Endothelial cell of umbilical vein (primary cell): ENCODE data around the gene RNF11. TPM values are rescaled to one million over a fixed set of nuclear protein-coding genes. Genes with fewer than 3 reads are reported as not detected.

Experiments used
- BruUV-seq: library from RNA; stranded (reverse); fragments of 400-500 nt; replicated peaks from 2 replicates; lab custom pipeline; 2021; lab: Mats Ljungman, UMichigan
- CTCF ChIA-PET: fragments of 300-600, 350-600 bp; sonication (Branson Sonifier 250); formaldehyde crosslinking; loops from one replicate; lab custom pipeline; 2021; ENCODE audit warnings: antibody characterized with exemption, inconsistent platforms; lab: Charles Lee
- POLR2A ChIA-PET: fragments of 300-600, 350-600 bp; sonication (Branson Sonifier 250); formaldehyde crosslinking; loops from one replicate; lab custom pipeline; 2021; ENCODE audit warnings: antibody characterized with exemption, inconsistent platforms; lab: Charles Lee
- DNase-seq: peaks from one replicate; pipeline ENCODE4 v3.0.0-alpha.2; 2011; ENCODE audit warnings: low read depth, low spot score
- FAIRE-seq: peaks from 2 replicates; lab custom pipeline; 2011; peaks lifted over from hg19 to GRCh38; lab: Jason Lieb, UNC
- H2AFZ ChIP-seq: 2 replicates; pipeline ENCODE4 v1.6.0; 2012; ENCODE audit warnings: low read depth, low read length, control low read depth, inconsistent platforms
- H3K27ac ChIP-seq: 2 replicates; pipeline ENCODE4 v1.5.1; 2011; ENCODE audit warnings: low read depth, mild to moderate bottlenecking, control low read depth, low read length, moderate library complexity; ENCODE audit not compliant: insufficient read depth
- H3K27me3 ChIP-seq, 2 experiments: 2 replicates each; pipeline versions ENCODE4 v1.6.0 to v1.6.1; 2011; ENCODE audit warnings: low read length in 2 of 2, mixed read lengths in 1 of 2; ENCODE audit not compliant: control insufficient read depth in 2 of 2, insufficient read depth in 2 of 2
- H3K36me3 ChIP-seq, 2 experiments: 2 replicates in 1 of 2; 3 replicates in 1 of 2; pipeline ENCODE4 v1.5.1; 2011; ENCODE audit warnings: low read length in 2 of 2, mild to moderate bottlenecking in 1 of 2, moderate library complexity in 1 of 2; ENCODE audit not compliant: control insufficient read depth in 2 of 2, insufficient read depth in 2 of 2; ENCODE audit errors: extremely low read depth in 1 of 2
- H3K4me1 ChIP-seq: 3 replicates; pipeline ENCODE4 v1.5.1; 2011; ENCODE audit warnings: mild to moderate bottlenecking, low read length; ENCODE audit not compliant: control insufficient read depth, insufficient read depth; ENCODE audit errors: extremely low read depth
- H3K4me2 ChIP-seq: 2 replicates; pipeline ENCODE4 v1.6.1; 2011; ENCODE audit warnings: low read length, control low read depth, mixed read lengths; ENCODE audit not compliant: insufficient read depth
- H3K4me3 ChIP-seq, 3 experiments: fragments of 200-600 bp in 1 of 3; sonication (generic), shearing (Covaris generic) in 1 of 3; replicated peaks in 1 of 3; 2 replicates each; pipeline ENCODE4 v1.5.1; 2011 to 2016; ENCODE audit warnings: control low read depth in 3 of 3, low read length in 3 of 3, mild to moderate bottlenecking in 2 of 3, inconsistent platforms in 1 of 3, low read depth in 1 of 3, moderate library complexity in 1 of 3; ENCODE audit not compliant: insufficient read depth in 1 of 3
- H3K79me2 ChIP-seq: 2 replicates; pipeline ENCODE4 v1.6.0; 2012; ENCODE audit warnings: low read length, inconsistent platforms; ENCODE audit not compliant: control insufficient read depth, insufficient read depth
- H3K9ac ChIP-seq: replicated peaks from 2 replicates; pipeline ENCODE3; 2011; ENCODE audit warnings: low read length, control low read depth; ENCODE audit not compliant: insufficient read depth; ENCODE audit errors: extremely low read depth
- H3K9me1 ChIP-seq: replicated peaks from 3 replicates; pipeline ENCODE4 v1.6.0; 2011; ENCODE audit warnings: mild to moderate bottlenecking, low read length; ENCODE audit not compliant: control insufficient read depth, insufficient read depth; ENCODE audit errors: extremely low read depth
- H3K9me3 ChIP-seq: replicated peaks from 2 replicates; pipeline ENCODE4 v1.5.1; 2012; ENCODE audit warnings: low read length, inconsistent platforms; ENCODE audit not compliant: control insufficient read depth, insufficient read depth
- H4K20me1 ChIP-seq: replicated peaks from 2 replicates; pipeline ENCODE3; 2011; ENCODE audit warnings: mild to moderate bottlenecking, low read length; ENCODE audit not compliant: control insufficient read depth, insufficient read depth; ENCODE audit errors: extremely low read depth
- EZH2 ChIP-seq: IDR thresholded peaks from 2 replicates; pipeline ENCODE4 v1.6.1; 2012; ENCODE audit warnings: borderline replicate concordance, low read depth, mild to moderate bottlenecking, moderate library complexity, low read length, inconsistent platforms; ENCODE audit not compliant: severe bottlenecking
- FOS ChIP-seq: IDR thresholded peaks from 2 replicates; pipeline ENCODE4 v1.6.1; 2011; ENCODE audit warnings: mild to moderate bottlenecking, low read length, moderate library complexity, borderline replicate concordance; ENCODE audit not compliant: insufficient read depth
- GATA2 ChIP-seq: IDR thresholded peaks from 2 replicates; pipeline ENCODE4 v1.7.0; 2011; ENCODE audit warnings: low read depth, mild to moderate bottlenecking, moderate library complexity, mixed read lengths, low read length; ENCODE audit not compliant: insufficient read length, insufficient read depth
- JUN ChIP-seq: IDR thresholded peaks from 2 replicates; pipeline ENCODE4 v1.6.1; 2011; ENCODE audit warnings: borderline replicate concordance, low read depth; ENCODE audit not compliant: insufficient read length, insufficient read depth
- MYC ChIP-seq: IDR thresholded peaks from one replicate; pipeline ENCODE4 v1.6.1; 2011; ENCODE audit warnings: mild to moderate bottlenecking, low read depth, low read length
- POLR2A ChIP-seq: IDR thresholded peaks from 2 replicates; pipeline ENCODE4 v1.6.1; 2012; ENCODE audit warnings: low read depth, mild to moderate bottlenecking, control low read depth, low read length
- POLR2AphosphoS5 ChIP-seq: IDR thresholded peaks from 2 replicates; pipeline ENCODE4 v1.6.1; 2012; ENCODE audit warnings: low read depth, mild to moderate bottlenecking, control low read depth, low read length, moderate library complexity; ENCODE audit not compliant: insufficient read depth
- dilution Hi-C: fragments of 300-500 bp; cut with MboI; formaldehyde crosslinking; loops from one replicate; pipeline ENCODE4 v1.15.0; 2019; ENCODE audit warnings: low sequenced_read_pairs; ENCODE audit not compliant: extremely low pct_ligation_motif_present
- intact Hi-C: fragments of 100-400 bp; cut with micrococcal nuclease; formaldehyde crosslinking; loops from one replicate; pipeline ENCODE4 v1.10.0; 2022
- polyA plus RNA-seq, 4 experiments: library from polyadenylated mRNA; depleted of rRNA in 3 of 4; stranded (reverse) in 3 of 4; unstranded in 1 of 4; fragments of >200 nt; gene quantifications; 2 replicates each; pipeline versions ENCODE4 v1.2.1 to v1.2.3, GENCODE V29; 2011 to 2012; ENCODE audit warnings: missing spikeins in 1 of 4
- total RNA-seq: library from RNA; stranded (reverse); gene quantifications from 2 replicates; pipeline ENCODE4 v1.2.3, GENCODE V29; 2021
- TF ChIP-seq, protein P1 (sequence below): IDR thresholded peaks from 2 replicates; pipeline ENCODE4 v1.6.1; 2011; ENCODE audit not compliant: insufficient read depth, insufficient read length
- TF ChIP-seq, protein P2 (sequence below), 2 donors: IDR thresholded peaks; 1 replicate in 1 of 2; 2 replicates in 1 of 2; pipeline ENCODE4 v1.5.1; 2011; ENCODE audit warnings: low read length in 2 of 2, mild to moderate bottlenecking in 2 of 2, moderate library complexity in 2 of 2, control low read depth in 1 of 2, inconsistent platforms in 1 of 2, low read depth in 1 of 2; ENCODE audit not compliant: insufficient read depth in 1 of 2; ENCODE audit errors: extremely low read depth in 1 of 2

RNF11 gene
- total and polyA plus RNA-seq, 2 donors (not counting 3 experiments of a cell fraction or from before 2014, with no cell fraction given), result 75.2 to 82.9 TPM

DNA sequence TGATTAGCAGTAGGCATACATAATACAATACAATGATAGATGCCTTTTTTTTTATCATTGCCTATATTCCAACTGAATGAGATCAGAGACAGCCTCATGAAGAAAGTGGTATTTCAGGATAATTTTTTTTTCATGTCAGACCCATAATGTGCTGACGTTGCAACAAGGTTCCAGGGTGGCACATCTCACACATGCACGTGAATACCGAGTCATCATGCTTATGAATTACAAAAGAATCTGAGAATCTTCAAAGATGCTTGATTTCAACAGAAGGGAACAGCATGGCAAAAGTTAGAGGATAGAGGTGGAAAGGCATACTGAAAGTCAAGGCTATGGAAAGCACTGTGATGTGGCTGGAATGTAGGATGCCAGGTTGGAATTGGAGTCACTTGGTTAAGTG, 5.0 kb upstream of the RNF11 start:
- Histone ChIP-seq H3K36me3 (no peaks in the 10 kb centered on the region), H3K27ac (no peak overlapping the region), H3K4me2 (no peak overlapping the region), H2AFZ (no peak overlapping the region), H3K9ac (no peak overlapping the region), H3K9me3 (no peaks in the 10 kb centered on the region), H3K79me2 (no peaks in the 10 kb centered on the region), H4K20me1 (no peaks in the 10 kb centered on the region), H3K9me1 (no peaks in the 10 kb centered on the region), H3K4me1 (peaks cover 12% of the 10 kb centered on the region), H3K27me3 (no peaks in the 10 kb centered on the region), H3K4me3 (no peak overlapping the region)
- peak; percentile 21 for FAIRE-seq
- POLR2A ChIA-PET, result no interaction called here
- TF ChIP-seq POLR2A (no peak), GATA2 (no peak), POLR2AphosphoS5 (no peak), EZH2 (no peak), JUN (no peak), MYC (no peak), FOS (no peak)
- TF ChIP-seq, protein P1, sequence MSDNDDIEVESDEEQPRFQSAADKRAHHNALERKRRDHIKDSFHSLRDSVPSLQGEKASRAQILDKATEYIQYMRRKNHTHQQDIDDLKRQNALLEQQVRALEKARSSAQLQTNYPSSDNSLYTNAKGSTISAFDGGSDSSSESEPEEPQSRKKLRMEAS, result no peak
- TF ChIP-seq, protein P2, sequence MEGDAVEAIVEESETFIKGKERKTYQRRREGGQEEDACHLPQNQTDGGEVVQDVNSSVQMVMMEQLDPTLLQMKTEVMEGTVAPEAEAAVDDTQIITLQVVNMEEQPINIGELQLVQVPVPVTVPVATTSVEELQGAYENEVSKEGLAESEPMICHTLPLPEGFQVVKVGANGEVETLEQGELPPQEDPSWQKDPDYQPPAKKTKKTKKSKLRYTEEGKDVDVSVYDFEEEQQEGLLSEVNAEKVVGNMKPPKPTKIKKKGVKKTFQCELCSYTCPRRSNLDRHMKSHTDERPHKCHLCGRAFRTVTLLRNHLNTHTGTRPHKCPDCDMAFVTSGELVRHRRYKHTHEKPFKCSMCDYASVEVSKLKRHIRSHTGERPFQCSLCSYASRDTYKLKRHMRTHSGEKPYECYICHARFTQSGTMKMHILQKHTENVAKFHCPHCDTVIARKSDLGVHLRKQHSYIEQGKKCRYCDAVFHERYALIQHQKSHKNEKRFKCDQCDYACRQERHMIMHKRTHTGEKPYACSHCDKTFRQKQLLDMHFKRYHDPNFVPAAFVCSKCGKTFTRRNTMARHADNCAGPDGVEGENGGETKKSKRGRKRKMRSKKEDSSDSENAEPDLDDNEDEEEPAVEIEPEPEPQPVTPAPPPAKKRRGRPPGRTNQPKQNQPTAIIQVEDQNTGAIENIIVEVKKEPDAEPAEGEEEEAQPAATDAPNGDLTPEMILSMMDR (IDR thresholded peaks at IDR 0.05; ENCODE audit: extremely low read depth in 1 of 2, insufficient read depth in 1 of 2, low read depth in 1 of 2, low read length in 2 of 2), result no peak
- DNase-seq, result no peak
- CTCF ChIA-PET, result interaction anchor here (0.8 kb wide), 1 partner anchor 11 kb away, joined by 3 read pairs; no protein-coding TSS in a partner anchor
- intact Hi-C loops, result loop anchor here (10.0 kb wide), 1 partner anchor 304 kb away; no protein-coding TSS in a partner anchor
- dilution Hi-C loops, result no loop called here
- BruUV-seq, result no TSS peak
